GM18502 (cell line): ENCODE data around the gene PCIF1.
A peak's percentile ranks its signal among the peaks of the same experiment; 100 is the strongest.
"Not testable (repeated sequence)": the region's sequence is repeated elsewhere in the genome, so short reads cannot be mapped to it uniquely, and the experiment has no call there.

ENCODE experiments used
- ATAC-seq: cut with Tn5 transposase; IDR thresholded peaks from one replicate; pipeline ENCODE4 v1.9.1; 2021; ENCODE audit warnings: mild to moderate bottlenecking; ENCODE audit not compliant: unreplicated experiment, poor library complexity

PCIF1 gene

GRCh38 chr20:45934586-45935415 is at the start of gene PCIF1:
Gene PCIF1 (plus strand): TSS chr20:45934683. CDS start chr20:45939000, 4,317 bp downstream.
- ATAC-seq = peak; percentile 77

- ATAC-seq = no peak
Observed at GRCh38 chr20:45886590-45887345, 47.7 kb upstream of the PCIF1 start.

- ATAC-seq = no peak
Observed at GRCh38 chr20:45887346-45887715, 47.2 kb upstream of the PCIF1 start, which contains the start of gene SPATA25. Gene SPATA25 (minus strand): TSS chr20:45887622. CDS start chr20:45887590, 32 bp downstream.

GRCh38 chr20:45888681-45889080 is 45.8 kb upstream of the PCIF1 start:
- ATAC-seq = no peak

- ATAC-seq = no peak
Observed at GRCh38 chr20:45890077-45890984, 44.2 kb upstream of the PCIF1 start.

- ATAC-seq = peak; percentile 79
Observed at GRCh38 chr20:45890985-45891983, 43.2 kb upstream of the PCIF1 start, which contains the start of the genes CTSA and NEURL2. Gene CTSA (plus strand): TSS chr20:45891335. CDS start chr20:45891569, 234 bp downstream. Gene NEURL2 (minus strand): TSS chr20:45891208. CDS start chr20:45890991, 217 bp downstream.

GRCh38 chr20:45892049-45892825 is 42.2 kb upstream of the PCIF1 start:
- no peak for ATAC-seq

- no peak for ATAC-seq
Observed at GRCh38 chr20:45892828-45893500, 41.5 kb upstream of the PCIF1 start.

- ATAC-seq = no peak
Observed at GRCh38 chr20:45893831-45894230, 40.7 kb upstream of the PCIF1 start.

- no peak for ATAC-seq
Observed at GRCh38 chr20:45894797-45895196, 39.7 kb upstream of the PCIF1 start.

- ATAC-seq = no peak
Observed at GRCh38 chr20:45896641-45897161, 37.8 kb upstream of the PCIF1 start.

GRCh38 chr20:45897289-45897688 is 37.2 kb upstream of the PCIF1 start:
- ATAC-seq = no peak

- no peak for ATAC-seq
Observed at GRCh38 chr20:45897692-45898091, 36.8 kb upstream of the PCIF1 start.

- ATAC-seq = no peak
Observed at GRCh38 chr20:45898285-45898684, 36.2 kb upstream of the PCIF1 start.

GRCh38 chr20:45899046-45899835 is 35.2 kb upstream of the PCIF1 start:
- no peak for ATAC-seq

- not testable (repeated sequence) for ATAC-seq
Observed at GRCh38 chr20:45901332-45901731, 33.2 kb upstream of the PCIF1 start.
